H1 (cell line): ENCODE measurements around the gene ARHGEF39. TPM values are rescaled to one million over a fixed set of nuclear protein-coding genes. Genes with fewer than 3 reads are reported as not detected.
"Not testable (repeated sequence)": the region's sequence is repeated elsewhere in the genome, so short reads cannot be mapped to it uniquely, and the experiment has no call there.

ENCODE experiments used
- CTCF ChIA-PET: fragments of 300-600 bp; sonication (Branson Sonifier 250); formaldehyde crosslinking; loops from one replicate; lab custom pipeline; 2021; ENCODE audit not compliant: partially characterized antibody; lab: Charles Lee
- POLR2A ChIA-PET: fragments of 300-600 bp; sonication (Branson Sonifier 250); formaldehyde crosslinking; loops from one replicate; lab custom pipeline; 2021; ENCODE audit warnings: inconsistent platforms; ENCODE audit not compliant: partially characterized antibody; lab: Charles Lee
- DNase-seq, 2 experiments: peaks; one replicate each; pipeline versions ENCODE4 v3.0.0 to v3.0.0-alpha.2; 2010 to 2022; ENCODE audit warnings: low spot score in 2 of 2, low read depth in 1 of 2, mixed read lengths in 1 of 2
- FAIRE-seq: peaks from 2 replicates; lab custom pipeline; 2011; peaks lifted over from hg19 to GRCh38; lab: Jason Lieb, UNC
- H2AFZ ChIP-seq: 2 replicates; pipeline ENCODE4 v1.8.1; 2012; ENCODE audit warnings: low read length, inconsistent platforms
- H2AK5ac ChIP-seq: 2 replicates; pipeline ENCODE4 v1.6.1; 2013; ENCODE audit warnings: low read depth, low read length
- H2BK120ac ChIP-seq: replicated peaks from 2 replicates; pipeline ENCODE3; 2013; ENCODE audit warnings: low read depth, low read length, inconsistent platforms
- H2BK12ac ChIP-seq: 2 replicates; pipeline ENCODE4 v1.6.1; 2013; ENCODE audit warnings: low read depth, low read length
- H2BK15ac ChIP-seq: 2 replicates; pipeline ENCODE4 v1.6.1; 2013; ENCODE audit warnings: low read length
- H2BK20ac ChIP-seq: 2 replicates; pipeline ENCODE4 v1.6.1; 2013; ENCODE audit warnings: low read length
- H2BK5ac ChIP-seq: 2 replicates; pipeline ENCODE4 v1.6.1; 2013; ENCODE audit warnings: low read depth, low read length
- H3K14ac ChIP-seq: 2 replicates; pipeline ENCODE4 v1.6.1; 2013; ENCODE audit warnings: inconsistent platforms; ENCODE audit not compliant: insufficient read length
- H3K18ac ChIP-seq: 2 replicates; pipeline ENCODE4 v1.6.1; 2013; ENCODE audit warnings: low read length; ENCODE audit errors: extremely low read depth
- H3K23ac ChIP-seq: 2 replicates; pipeline ENCODE4 v1.6.1; 2013; ENCODE audit warnings: inconsistent platforms; ENCODE audit not compliant: insufficient read length
- H3K23me2 ChIP-seq: 2 replicates; pipeline ENCODE4 v1.6.1; 2013; ENCODE audit warnings: low read depth, low read length
- H3K27ac ChIP-seq: 2 replicates; pipeline ENCODE4 v1.6.1; 2011; ENCODE audit warnings: low read depth, low read length, inconsistent platforms
- H3K27me3 ChIP-seq, 4 experiments: replicated peaks in 1 of 4; 1 replicate in 1 of 4; 2 replicates in 3 of 4; pipeline versions ENCODE4 v1.6.1 to v1.8.1; 2011 to 2013; ENCODE audit warnings: low read length in 3 of 4, mild to moderate bottlenecking in 3 of 4, inconsistent platforms in 2 of 4, mixed read lengths in 2 of 4, moderate library complexity in 1 of 4; ENCODE audit not compliant: control insufficient read depth in 3 of 4, insufficient read depth in 3 of 4; ENCODE audit errors: extremely low read depth in 1 of 4
- H3K36me3 ChIP-seq, 4 experiments: 2 replicates each; pipeline versions ENCODE4 v1.6.1 to v1.8.1; 2011 to 2013; ENCODE audit warnings: mild to moderate bottlenecking in 4 of 4, low read length in 3 of 4, moderate library complexity in 2 of 4, control low read depth in 1 of 4, inconsistent platforms in 1 of 4; ENCODE audit not compliant: insufficient read depth in 4 of 4, control insufficient read depth in 2 of 4
- H3K4ac ChIP-seq: replicated peaks from 2 replicates; pipeline ENCODE3; 2013; ENCODE audit warnings: low read length, low read depth, mixed read lengths, inconsistent platforms; ENCODE audit not compliant: insufficient read length
- H3K4me1 ChIP-seq, 4 experiments: replicated peaks in 1 of 4; 1 replicate in 1 of 4; 2 replicates in 3 of 4; pipeline versions ENCODE4 v1.6.1 to v1.8.1; 2011 to 2013; ENCODE audit warnings: low read length in 3 of 4, inconsistent platforms in 2 of 4, mixed read lengths in 1 of 4; ENCODE audit not compliant: insufficient read depth in 4 of 4, control insufficient read depth in 3 of 4
- H3K4me2 ChIP-seq, 2 experiments: 2 replicates each; pipeline versions ENCODE4 v1.6.1 to v1.8.1; 2011 to 2013; ENCODE audit warnings: low read depth in 2 of 2, low read length in 2 of 2, control low read depth in 1 of 2, inconsistent platforms in 1 of 2, mild to moderate bottlenecking in 1 of 2; ENCODE audit not compliant: insufficient read depth in 1 of 2
- H3K4me3 ChIP-seq, 4 experiments: fragments of 200-600, 300-600 bp in 1 of 4; sonication (generic), shearing (Covaris generic), sonication (Bioruptor Twin) in 1 of 4; 2 replicates each; pipeline versions ENCODE4 v1.5.1 to v1.8.1; 2011 to 2016; ENCODE audit warnings: low read length in 4 of 4, low read depth in 3 of 4, control low read depth in 2 of 4, inconsistent platforms in 2 of 4, mild to moderate bottlenecking in 2 of 4, mixed read lengths in 1 of 4, moderate library complexity in 1 of 4; ENCODE audit not compliant: insufficient read depth in 2 of 4; ENCODE audit errors: extremely low read depth in 1 of 4
- H3K56ac ChIP-seq: replicated peaks from 2 replicates; pipeline ENCODE3; 2013; ENCODE audit warnings: low read depth, mild to moderate bottlenecking, mixed read lengths, low read length, inconsistent platforms; ENCODE audit not compliant: insufficient read length
- H3K79me1 ChIP-seq: 2 replicates; pipeline ENCODE4 v1.6.1; 2013; ENCODE audit warnings: low read depth, low read length, control low read depth
- H3K79me2 ChIP-seq, 2 experiments: 2 replicates each; pipeline versions ENCODE4 v1.6.1 to v1.8.1; 2012 to 2013; ENCODE audit warnings: low read length in 2 of 2, mild to moderate bottlenecking in 2 of 2, inconsistent platforms in 1 of 2; ENCODE audit not compliant: insufficient read depth in 2 of 2, control insufficient read depth in 1 of 2
- H3K9ac ChIP-seq, 4 experiments: replicated peaks in 1 of 4; 1 replicate in 1 of 4; 2 replicates in 3 of 4; pipeline versions ENCODE4 v1.6.1 to v1.8.1; 2011 to 2013; ENCODE audit warnings: low read depth in 3 of 4, low read length in 3 of 4, control low read depth in 2 of 4, mild to moderate bottlenecking in 2 of 4, moderate library complexity in 2 of 4, inconsistent platforms in 1 of 4; ENCODE audit errors: extremely low read depth in 1 of 4
- H3K9me3 ChIP-seq, 2 experiments: 2 replicates each; pipeline versions ENCODE4 v1.6.1 to v1.8.1; 2012 to 2013; ENCODE audit warnings: mild to moderate bottlenecking in 2 of 2, moderate library complexity in 2 of 2, control low read depth in 1 of 2, inconsistent platforms in 1 of 2, low read depth in 1 of 2, low read length in 1 of 2, mixed read lengths in 1 of 2; ENCODE audit not compliant: insufficient read depth in 2 of 2
- H4K20me1 ChIP-seq, 2 experiments: replicated peaks in 1 of 2; 2 replicates each; pipeline versions ENCODE3 to v1.8.1; 2011 to 2013; ENCODE audit warnings: inconsistent platforms in 2 of 2, low read length in 2 of 2, mild to moderate bottlenecking in 1 of 2; ENCODE audit not compliant: insufficient read depth in 2 of 2, control insufficient read depth in 1 of 2
- H4K5ac ChIP-seq: 2 replicates; pipeline ENCODE4 v1.6.1; 2013; ENCODE audit warnings: low read length, low read depth, mixed read lengths, inconsistent platforms; ENCODE audit not compliant: insufficient read length
- H4K8ac ChIP-seq: 2 replicates; pipeline ENCODE4 v1.8.0; 2013; ENCODE audit warnings: mild to moderate bottlenecking, moderate library complexity, low read length, inconsistent platforms; ENCODE audit not compliant: insufficient read depth; ENCODE audit errors: extremely low read depth
- H4K91ac ChIP-seq: replicated peaks from 2 replicates; pipeline ENCODE3; 2013; ENCODE audit warnings: low read length, mixed read lengths, inconsistent platforms; ENCODE audit not compliant: insufficient read length
- CBX5 ChIP-seq: fragments of 300-800, 300-1000 bp; sonication (generic); IDR thresholded peaks from 2 replicates; pipeline ENCODE4 v1.7.1; 2016; ENCODE audit warnings: antibody characterized with exemption, low read length, low read depth
- PHF8 ChIP-seq: fragments of 200-600 bp; sonication (generic); conservative IDR thresholded peaks from 2 replicates; pipeline ENCODE4 v1.7.1; 2012; ENCODE audit warnings: low read depth, mild to moderate bottlenecking, inconsistent platforms, low read length, moderate library complexity
- WGBS, 2 experiments: shearing (Covaris generic) in 1 of 2; methylation state at CpG; one replicate each; pipeline versions ENCODE4 v1.1.6 to v1.1.7; 2013 to 2015; ENCODE audit warnings: low lambda C conversion rate in 2 of 2, mixed read lengths in 2 of 2, inconsistent platforms in 1 of 2, low coverage in 1 of 2, missing lambda C conversion rate in 1 of 2; ENCODE audit not compliant: insufficient replicate concordance in 2 of 2, insufficient coverage in 1 of 2, insufficient read length in 1 of 2; ENCODE audit errors: extremely low coverage in 1 of 2, missing lambda C conversion rate in 1 of 2; 5-methylcytosine and 5-hydroxymethylcytosine counted together
- polyA plus RNA-seq, 7 experiments: library from polyadenylated mRNA; depleted of rRNA in 3 of 7; stranded (reverse) in 5 of 7; unstranded in 2 of 7; fragments of >200 nt in 5 of 7; fragments of 200-250 nt in 2 of 7; gene quantifications; 1 replicate in 5 of 7; 2 replicates in 1 of 7; 4 replicates in 1 of 7; pipeline versions ENCODE4 v1.2.1 to v1.2.3, GENCODE V29; 2011 to 2013; ENCODE audit warnings: missing spikeins in 2 of 7, mixed read lengths in 2 of 7
- total RNA-seq: library from RNA; stranded (reverse); fragmentation: NEBNext Ultra II Directional; extraction: Animal tissue kit (Norgen Biotek cat#: 25700); gene quantifications from 2 replicates; pipeline ENCODE4 v1.2.1, GENCODE V29; 2021

The ARHGEF39 gene
- total and polyA plus RNA-seq, 2 of the 8 experiments (the other 6 are each of a cell fraction or from before 2014, with no cell fraction given) = 18.6 to 18.7 TPM

GRCh38 chr9:35639631-35640030, 25.4 kb downstream of the ARHGEF39 start:
- CTCF ChIA-PET = interaction anchor here (1.0 to 1.3 kb wide), 2 partner anchors 28 to 187 kb away, joined by 3 to 4 read pairs; no protein-coding TSS in a partner anchor
- peak; percentile 45 for FAIRE-seq

DNA sequence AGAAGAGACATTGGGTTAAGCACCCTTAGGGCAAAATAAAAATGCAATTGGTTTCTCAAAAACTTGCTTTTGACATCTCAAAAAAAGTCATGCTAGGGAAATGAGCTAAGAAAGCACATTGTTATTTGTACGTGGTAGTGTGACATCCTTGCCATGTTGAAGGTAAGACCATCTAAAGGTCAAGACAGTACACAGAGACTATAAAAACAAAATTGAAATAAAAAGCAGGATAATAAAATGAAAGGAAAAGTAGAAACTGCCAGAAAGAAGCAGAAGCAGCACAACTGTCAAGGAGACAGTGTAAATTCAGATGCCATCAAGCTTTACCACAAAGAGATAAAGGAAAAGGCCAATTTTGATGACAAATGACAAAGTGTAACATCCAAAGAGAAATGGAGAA, 25.8 kb downstream of the ARHGEF39 start:
- 82% methylated on average over 1 of the region's 1 CpG; no CpG with 5 or more reads in 1 of the 2 experiments for WGBS, 2 experiments
- H4K20me1 ChIP-seq = not testable (repeated sequence)

More at GRCh38 chr9:35639631-35640030, 25.4 kb downstream of the ARHGEF39 start:
- no peak overlapping the region for H3K4ac ChIP-seq
- 88% methylated on average over 1 of the region's 1 CpG; no CpG with 5 or more reads in 1 of the 2 experiments for WGBS, 2 experiments
- no peak overlapping the region for H2BK15ac ChIP-seq
- H3K14ac ChIP-seq = no peak overlapping the region
- H3K4me2 ChIP-seq = no peak overlapping the region
- H3K18ac ChIP-seq = no peak overlapping the region
- H3K56ac ChIP-seq = no peak overlapping the region
- no peaks in the 10 kb centered on the region for H3K23me2 ChIP-seq
- no peaks in the 10 kb centered on the region for H3K79me2 ChIP-seq
- no peak overlapping the region for H3K9ac ChIP-seq
- TF ChIP-seq CBX5 = no peak
- TF ChIP-seq PHF8 = no peak
- TF ChIP-seq, all 59 proteins: peak for 0
- no peak overlapping the region for H2BK5ac ChIP-seq
- H3K4me1 ChIP-seq = no peaks in the 10 kb centered on the region
- H3K79me1 ChIP-seq = no peaks in the 10 kb centered on the region
- no peak overlapping the region for H2BK12ac ChIP-seq
- no peak overlapping the region for H4K91ac ChIP-seq
- no peak overlapping the region for H2AFZ ChIP-seq
- H2BK120ac ChIP-seq = no peak overlapping the region
- no peaks in the 10 kb centered on the region for H4K20me1 ChIP-seq
- no peak overlapping the region for H3K23ac ChIP-seq
- POLR2A ChIA-PET = interaction anchor here (0.7 kb wide), 1 partner anchor 19 kb away, joined by 3 read pairs; the partner anchor contains the start of genes CCDC107 and RMRP
- H4K5ac ChIP-seq = no peak overlapping the region
- H3K27me3 ChIP-seq = no peaks in the 10 kb centered on the region
- H2AK5ac ChIP-seq = no peak overlapping the region
- H3K9me3 ChIP-seq = peaks cover 0 to 2% of the 10 kb centered on the region in 2 experiments; a peak in 1 of 4 replicates
- H3K27ac ChIP-seq = no peak overlapping the region
- no peak overlapping the region for H4K8ac ChIP-seq
- no peaks in the 10 kb centered on the region; a peak in 2 of 8 replicates for H3K36me3 ChIP-seq
- no peak overlapping the region for H3K4me3 ChIP-seq
- DNase-seq = no peak
- H2BK20ac ChIP-seq = no peak overlapping the region

More for the DNA sequence above, 25.8 kb downstream of the ARHGEF39 start:
- H3K27ac ChIP-seq, H3K56ac ChIP-seq, H2BK20ac ChIP-seq, H3K4me2 ChIP-seq, POLR2A ChIA-PET, DNase-seq, H2BK15ac ChIP-seq, H2BK120ac ChIP-seq, H2BK5ac ChIP-seq, H3K79me1 ChIP-seq, H3K27me3 ChIP-seq, H3K79me2 ChIP-seq, H3K36me3 ChIP-seq, H3K4me3 ChIP-seq, H3K9ac ChIP-seq, H3K4me1 ChIP-seq, H4K91ac ChIP-seq, H3K23ac ChIP-seq, FAIRE-seq, H2AFZ ChIP-seq, H2BK12ac ChIP-seq, H4K8ac ChIP-seq, H3K9me3 ChIP-seq, H4K5ac ChIP-seq, H3K14ac ChIP-seq, H2AK5ac ChIP-seq, H3K4ac ChIP-seq, H3K23me2 ChIP-seq, H3K18ac ChIP-seq: not testable (repeated sequence)
- CTCF ChIA-PET = interaction anchor here (1.3 kb wide), 1 partner anchor 28 kb away, joined by 4 read pairs; no protein-coding TSS in a partner anchor
